Ecto neural progenitor cell (in vitro differentiated cells): ENCODE results near the gene KRT74.

ENCODE experiments used
- DNase-seq: peaks from one replicate; pipeline ENCODE4 v3.0.0-alpha.2; 2018; ENCODE audit warnings: low spot score

Gene KRT74

DNA sequence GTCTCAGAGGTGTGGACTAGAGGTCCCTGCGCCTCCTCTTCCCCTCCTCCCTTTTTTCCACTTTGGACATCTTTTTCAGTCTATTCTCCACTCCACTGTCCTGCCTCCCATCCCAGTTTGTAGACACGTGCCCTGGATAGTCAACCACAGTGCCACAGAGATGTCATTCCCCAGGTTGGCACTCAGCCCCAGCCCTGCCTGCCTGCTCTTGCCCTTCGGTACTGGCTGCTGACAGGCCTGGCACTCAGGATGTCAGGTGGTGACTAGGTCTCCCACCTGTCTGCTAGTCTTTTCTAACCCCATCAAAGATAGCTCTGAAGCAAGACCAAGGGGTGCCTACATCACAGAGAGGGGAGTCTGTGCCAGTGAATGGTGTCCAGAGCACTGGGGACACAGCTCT is 36.5 kb downstream of the KRT74 start:
- DNase-seq, result no peak

DNA sequence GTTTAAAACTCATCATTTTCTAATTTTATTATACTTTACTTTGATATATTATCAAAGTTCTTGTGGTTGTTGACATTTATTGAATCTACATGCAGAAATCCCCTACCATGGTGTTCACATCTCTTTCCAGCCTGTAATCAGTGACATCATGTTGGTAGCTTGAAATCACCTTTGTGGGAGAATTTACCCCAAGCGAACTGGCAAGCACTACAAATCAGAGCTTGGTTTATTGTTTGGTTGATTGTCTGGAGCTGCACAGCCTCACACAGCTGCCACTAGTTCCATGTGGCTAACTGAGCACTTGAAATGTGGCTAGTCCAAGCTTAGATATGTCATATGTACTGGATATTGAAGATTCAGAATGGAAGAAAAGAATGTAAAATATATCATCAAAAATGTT is 38.1 kb downstream of the KRT74 start:
- DNase-seq, result no peak

DNA sequence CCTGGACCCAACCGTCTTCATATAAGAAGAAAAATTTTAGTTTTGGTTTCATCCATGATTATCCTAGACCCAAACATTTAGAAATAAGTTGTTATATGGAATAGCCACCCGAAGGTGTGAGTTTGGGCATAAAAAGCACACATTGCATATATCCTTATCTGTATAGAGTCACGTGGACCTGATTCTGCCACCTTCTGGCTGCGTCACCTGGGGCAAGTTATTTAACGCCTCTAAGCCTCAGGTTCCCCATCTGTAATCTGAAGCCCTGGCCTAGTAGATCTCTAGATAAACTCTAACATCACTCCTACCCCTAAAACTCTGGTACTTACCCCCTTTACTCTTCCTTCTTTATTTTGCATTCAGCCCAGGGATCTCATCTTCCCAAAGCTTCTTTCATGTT is 39.2 kb downstream of the KRT74 start:
- DNase-seq, result no peak

DNA sequence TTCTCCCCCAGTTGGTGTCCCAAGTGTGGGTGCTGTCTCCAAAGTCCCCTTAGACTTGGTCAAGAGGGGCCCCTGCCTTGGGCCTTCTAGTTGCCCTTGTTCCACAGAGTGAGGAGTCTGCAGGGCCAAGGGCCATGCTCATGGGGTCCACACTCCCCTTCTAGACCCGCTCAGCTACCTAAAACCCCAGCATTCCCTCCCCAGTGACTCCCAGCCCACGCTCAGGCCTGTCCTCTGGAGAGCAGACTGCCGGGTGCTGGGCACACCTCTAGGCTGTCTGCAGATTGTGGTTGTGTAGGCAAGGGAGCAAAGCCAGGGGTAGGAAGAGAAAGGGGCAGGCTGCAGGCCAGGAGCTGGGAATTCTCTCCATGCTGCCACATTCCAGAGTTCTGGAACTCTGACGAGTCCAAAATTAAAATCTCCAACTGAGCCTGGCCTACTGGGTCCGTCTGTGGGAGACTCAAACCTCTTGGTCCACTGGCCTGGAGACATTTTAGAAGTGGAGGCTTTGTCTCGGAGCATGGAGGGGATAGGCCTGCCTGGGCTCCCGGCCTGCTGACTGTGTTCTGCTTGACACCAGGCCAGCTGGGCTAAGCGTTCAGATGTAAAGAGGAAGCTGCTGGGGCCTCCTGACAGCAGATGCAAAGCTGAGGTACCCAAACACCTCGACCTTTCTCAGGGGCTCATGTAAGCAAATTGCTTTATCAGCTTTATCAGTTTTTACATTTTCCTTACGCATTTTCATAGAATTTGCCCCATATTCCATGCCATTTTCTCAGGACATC is 39.8 kb downstream of the KRT74 start:
- DNase-seq, result no peak

DNA sequence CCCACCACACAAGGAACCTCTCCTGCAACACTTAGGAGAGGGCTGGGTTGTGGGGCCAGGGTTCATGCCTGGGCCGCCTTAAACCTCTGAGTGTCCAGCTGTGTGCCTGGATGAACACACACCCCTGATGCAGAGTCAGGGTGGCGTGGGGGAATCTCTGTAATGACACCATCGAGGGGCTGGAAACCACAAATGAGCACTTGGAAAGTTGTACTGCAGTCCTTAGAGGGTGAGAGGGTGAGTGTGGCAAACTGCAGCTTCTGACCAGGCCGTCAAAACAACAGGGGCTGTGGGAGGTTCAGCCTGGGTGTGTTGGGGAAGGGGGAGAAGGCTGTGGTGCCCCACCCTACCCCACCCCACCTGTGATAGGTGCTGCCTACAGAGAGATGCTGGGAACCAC is 41.0 kb downstream of the KRT74 start:
- no peak for DNase-seq

DNA sequence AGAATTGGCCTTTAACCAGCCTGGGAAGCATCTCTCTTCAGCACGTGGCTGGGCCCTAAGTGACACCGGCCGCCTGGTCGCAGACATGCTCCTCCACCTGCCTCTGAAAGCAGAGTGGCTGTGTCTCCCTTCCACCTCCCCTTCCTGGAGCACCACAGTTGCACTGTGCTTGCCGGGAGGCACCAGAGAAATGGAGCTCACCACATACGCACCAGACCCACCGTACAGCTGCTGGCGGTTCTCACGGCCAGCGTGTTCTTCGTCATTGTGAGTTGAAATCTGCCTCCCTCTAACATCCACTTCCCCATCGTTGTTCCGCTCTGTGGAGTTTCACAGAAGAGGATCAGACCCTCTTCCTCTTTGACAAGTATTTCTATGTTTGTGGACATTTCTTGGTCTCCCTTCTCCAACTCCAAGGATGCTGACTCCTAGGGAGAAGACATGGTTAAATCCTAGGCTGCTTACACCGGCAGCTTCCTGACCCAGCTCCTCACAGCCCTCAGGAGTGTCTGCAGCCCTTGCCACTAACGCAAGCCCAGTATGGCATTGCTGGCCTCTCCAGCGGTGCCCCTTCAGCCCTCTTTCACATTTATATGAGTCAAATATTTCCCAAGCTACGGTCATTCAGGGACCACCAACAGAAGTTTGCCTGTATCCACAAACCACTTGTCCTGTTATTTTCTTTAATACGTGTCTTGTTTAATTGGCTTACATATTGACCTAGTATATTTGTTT is 41.9 kb downstream of the KRT74 start:
- no peak for DNase-seq

DNA sequence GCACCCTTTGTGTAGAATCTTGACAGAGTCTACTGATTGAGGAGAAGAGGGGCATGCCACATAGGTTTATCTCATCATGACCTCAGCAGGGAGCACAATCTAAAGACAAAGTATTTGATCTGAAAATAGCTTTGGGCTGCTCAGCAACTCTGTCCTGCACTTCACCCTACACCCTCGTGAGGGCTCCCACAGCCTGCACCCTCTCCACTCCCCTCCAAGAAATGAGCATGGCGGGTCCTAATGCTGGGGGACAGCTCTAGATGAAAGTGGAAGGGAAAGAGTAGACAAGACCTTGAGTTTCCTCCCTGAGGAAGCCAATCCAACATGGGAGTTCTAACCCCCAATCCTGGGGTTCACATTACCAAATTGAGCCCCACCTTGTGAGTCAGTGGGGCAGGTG is 42.7 kb downstream of the KRT74 start:
- DNase-seq, result no peak

DNA sequence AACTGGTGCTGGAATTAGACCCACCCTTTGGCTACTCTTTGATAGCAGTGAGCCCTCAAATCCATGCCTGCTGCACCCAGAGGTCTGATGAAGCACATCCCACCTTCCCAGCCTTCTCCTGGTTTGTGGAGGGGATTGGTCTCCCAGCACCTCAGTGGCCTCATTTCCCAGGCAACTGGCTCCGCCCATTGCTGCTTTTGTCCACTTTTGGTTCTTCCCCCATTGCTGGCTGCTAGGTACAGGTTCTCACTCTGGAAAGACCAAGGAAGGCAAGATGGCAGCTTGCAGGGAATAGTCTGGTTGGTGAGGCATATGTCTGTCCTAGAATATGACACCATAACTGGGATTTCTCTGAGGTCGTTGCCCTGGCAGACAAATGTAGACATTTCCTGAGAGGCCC is 43.3 kb downstream of the KRT74 start:
- DNase-seq, result no peak

DNA sequence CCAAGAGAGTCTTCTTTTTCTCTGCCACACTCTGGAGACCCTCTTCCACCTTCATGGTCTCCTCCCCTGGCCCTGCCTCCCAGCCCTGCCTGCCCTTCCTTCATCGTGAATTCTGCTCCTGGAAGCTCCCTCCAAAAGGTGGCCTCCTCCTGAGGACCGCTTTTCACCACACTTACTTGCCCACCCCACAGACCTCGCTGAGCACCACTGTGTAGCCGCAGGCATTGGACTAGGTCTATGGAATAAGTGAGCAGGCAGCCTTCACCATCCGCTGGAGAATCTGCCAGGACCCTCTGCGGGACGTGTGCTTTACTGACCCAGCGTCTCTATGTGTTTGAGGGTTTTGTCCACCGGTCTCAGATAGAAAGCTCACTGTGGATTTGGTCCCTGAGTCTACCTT is 43.8 kb downstream of the KRT74 start:
- no peak for DNase-seq

DNA sequence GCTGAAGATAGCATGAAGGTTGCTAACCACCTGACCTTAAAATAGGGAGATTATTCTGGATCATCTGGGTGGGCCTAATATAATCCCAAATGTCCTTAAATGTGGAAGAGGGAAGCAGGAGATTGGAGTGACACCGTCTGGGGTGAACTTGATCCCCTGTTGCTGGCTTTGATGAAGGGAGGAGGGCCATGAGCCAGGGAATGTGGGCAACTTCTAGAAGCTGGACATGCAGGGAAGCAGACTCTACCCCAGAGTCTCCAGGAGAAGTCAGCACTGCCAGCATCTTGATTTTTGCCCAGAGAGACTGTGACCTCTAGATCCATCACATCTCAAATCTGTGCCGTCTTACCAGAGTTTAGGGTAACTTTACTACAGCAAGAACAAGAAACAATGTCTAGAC is 44.2 kb downstream of the KRT74 start:
- DNase-seq, result no peak

DNA sequence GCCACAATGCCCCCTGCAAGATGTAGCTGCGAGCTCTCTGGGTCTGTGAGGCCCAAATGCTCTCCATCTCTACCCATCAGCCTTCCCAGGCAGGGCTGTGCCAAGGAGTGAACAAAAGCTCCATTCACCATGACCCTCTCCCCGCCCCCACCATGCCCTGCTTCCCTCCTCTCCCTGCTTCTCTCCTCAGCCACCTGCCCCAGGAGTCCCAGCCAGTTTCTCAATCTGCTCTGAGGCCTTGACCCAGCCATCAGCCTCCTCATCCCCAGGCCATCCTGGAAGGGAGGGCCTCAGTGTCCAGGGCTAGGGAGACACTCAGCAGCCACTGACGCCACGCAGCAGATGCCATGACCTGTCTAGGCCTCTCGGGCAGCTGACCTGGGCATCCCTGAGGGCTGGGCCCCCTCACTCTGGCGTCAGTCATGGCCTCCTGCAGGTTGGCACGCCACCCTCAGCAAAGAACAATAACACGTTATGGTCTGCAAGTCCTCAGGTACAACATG is 45.0 kb downstream of the KRT74 start:
- peak; percentile 38 for DNase-seq

DNA sequence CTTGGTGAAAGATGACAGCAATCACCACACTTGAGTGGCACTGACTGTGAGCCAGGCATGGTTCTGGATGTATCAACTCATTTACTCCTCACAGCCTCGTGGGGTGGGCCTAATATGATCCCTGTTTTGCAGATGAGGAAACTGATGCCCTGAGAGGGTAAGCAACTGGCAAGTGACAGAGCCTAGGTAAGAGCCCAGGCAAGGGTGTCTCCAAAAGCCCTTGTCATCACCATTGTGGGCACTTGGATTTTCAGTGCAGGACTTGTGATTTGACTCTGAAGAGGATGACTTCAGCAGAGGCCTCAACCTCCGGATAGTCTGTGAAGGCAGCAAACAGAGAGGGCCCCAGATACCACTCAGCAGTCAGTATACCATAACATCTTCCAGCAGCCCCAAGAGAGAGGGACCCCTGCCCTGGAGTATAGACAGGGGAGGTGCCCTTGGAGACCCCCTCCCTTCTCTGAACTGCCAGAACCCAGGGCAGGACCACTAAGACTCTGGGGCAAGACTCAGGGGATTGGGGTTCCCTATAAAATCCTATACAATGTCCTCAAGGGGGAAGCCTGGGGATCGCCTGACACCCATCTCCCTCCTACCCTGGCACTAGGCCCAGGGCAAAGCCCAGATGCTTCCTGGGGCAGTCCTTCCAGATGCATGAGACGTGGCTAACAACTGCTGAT is 46.4 kb downstream of the KRT74 start:
- no peak for DNase-seq

DNA sequence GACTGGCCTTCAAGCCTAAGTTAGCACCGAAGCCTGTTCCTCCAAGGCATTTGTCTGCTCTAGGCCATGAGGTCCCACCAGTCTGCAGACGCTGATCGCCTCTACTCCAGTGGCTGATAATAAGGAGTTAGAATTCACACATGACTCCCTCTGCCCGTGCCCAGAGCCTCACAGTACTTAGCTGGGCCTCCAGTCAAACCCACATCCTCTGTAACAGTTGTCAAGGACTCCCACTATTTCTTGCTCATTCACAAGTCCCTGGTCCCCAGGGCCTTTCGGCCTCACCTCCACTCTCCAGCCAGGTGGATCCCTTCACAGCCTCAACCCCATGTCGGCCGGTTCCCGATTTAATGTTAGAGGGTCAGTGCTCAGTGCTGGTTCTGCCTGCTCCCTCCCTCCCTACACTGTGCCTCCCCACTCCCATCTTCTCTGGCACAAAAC is 47.1 kb downstream of the KRT74 start:
- DNase-seq, result peak; percentile 34

DNA sequence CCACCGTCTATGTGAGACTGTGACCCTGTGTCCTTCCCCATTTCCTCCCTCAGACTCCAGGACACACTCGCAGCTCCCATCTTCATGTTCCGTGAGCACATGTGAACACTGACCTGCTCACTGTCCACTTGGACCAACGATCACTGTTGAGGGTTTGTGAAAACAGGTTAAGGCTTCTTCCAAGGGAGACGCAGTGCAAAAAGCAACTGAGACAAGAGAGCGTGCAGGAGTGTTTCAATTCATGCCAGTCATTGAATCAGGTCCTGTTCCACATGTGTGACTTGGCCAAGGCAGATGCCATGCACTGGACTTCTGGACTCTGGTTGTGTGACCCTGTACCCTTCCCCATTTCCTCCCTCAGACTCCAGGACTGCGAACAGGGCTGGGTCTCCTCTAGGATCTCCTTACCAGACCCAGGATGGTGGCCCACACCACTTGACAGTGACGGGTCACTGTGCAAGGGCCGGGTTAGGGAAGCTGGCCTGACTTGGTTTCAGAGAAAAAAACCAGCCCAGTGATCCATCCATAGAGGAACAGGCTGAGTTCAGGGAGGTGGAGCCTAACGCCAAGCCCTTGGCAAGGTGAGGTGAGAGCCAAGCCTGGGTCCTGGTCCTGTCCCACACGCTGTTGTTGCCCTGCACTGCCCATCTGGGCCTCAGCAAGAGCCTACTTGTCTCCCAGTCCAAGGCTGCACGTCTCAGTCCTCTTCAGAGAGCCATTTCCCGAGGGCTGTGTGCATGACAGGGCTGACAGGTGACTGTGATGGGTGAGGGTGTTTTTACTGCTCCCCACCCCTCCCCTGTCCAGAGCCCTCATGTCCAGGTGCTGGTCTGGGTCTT is 47.8 kb downstream of the KRT74 start:
- peak; percentile 38 for DNase-seq

DNA sequence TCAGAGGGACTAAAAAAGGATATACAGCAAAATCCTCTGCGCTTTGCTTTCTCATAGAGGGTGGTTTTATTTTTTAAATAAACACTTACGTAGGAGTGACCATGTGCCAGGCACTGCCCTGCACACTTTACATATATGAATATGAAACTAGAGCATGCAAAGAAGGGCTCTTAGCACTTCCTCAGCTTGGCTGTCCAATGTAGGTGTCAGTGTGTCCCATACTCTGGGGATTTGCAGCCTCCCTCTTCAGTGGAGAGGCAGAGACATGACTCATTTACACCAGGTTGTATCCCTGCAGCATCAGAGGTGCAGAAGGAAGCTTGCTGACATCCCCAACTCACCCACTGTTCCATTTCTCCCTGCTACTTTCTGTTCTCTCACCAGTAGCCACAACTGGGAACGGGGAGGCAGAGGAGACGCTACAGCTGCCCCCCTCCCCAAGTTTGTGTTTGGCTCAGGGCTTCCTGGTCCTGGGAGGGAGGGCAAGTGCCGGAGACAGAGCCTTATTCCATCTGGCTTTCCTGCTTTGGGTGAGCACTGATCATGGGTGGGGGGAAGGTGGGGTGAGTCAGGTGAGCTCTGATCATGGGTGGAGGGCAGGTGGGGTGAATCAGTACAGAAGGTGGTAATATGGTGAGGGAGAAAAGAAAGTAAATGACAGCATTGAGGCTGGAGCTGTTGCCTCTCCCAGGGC is 48.6 kb downstream of the KRT74 start:
- DNase-seq, result peak; percentile 41

DNA sequence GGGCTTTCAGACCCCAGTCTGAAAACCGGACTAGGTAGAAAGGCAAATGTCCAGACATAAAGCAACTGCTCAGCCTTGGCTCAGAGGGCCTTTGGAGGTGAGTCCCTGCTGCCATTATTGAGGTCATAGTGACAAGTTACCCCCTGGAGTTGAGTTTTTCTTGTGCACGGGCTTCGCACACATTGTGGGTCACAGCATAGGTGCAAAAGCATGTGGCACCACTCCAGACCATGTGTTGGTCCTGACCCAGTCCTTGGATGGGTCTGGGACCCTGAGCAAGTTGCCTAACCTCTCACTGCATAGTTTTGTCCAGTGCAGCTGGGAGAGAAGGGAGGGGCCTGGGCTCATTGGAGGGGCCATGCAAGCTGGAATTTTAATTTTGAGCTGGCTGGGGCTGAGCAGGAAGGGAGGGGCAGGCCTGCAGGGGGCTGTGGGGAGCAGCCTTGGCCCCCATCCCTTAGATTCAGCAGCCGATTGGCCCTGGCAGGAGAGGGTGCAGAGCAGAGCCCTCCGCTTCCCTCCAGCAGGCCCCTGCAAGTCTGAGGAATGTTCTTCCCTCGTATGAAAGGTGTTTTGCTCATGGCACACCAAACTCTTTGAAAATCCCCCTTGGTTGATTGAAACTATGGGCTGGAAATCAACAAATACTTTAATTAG is 49.3 kb downstream of the KRT74 start:
- DNase-seq, result peak; percentile 47

DNA sequence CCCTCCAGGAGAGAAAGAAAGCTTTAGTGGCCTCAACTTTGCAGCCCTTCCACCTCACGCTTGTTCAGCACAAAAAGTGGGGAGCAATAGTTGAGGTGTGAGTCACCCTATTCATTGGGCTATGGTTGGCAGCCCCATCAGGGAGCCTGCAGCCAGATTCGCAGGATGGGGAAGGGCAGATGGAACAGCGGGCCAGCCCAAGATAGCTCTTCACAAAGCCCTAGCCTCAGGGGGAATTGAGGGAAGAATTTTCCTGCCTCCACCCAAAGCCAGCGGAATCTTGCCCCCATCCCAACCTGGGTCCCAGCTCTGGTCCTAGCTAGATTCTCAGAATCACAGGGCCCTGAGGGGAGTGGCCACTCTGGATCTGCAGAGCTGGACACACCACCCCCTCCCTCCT is 49.8 kb downstream of the KRT74 start:
- peak; percentile 45 for DNase-seq

DNA sequence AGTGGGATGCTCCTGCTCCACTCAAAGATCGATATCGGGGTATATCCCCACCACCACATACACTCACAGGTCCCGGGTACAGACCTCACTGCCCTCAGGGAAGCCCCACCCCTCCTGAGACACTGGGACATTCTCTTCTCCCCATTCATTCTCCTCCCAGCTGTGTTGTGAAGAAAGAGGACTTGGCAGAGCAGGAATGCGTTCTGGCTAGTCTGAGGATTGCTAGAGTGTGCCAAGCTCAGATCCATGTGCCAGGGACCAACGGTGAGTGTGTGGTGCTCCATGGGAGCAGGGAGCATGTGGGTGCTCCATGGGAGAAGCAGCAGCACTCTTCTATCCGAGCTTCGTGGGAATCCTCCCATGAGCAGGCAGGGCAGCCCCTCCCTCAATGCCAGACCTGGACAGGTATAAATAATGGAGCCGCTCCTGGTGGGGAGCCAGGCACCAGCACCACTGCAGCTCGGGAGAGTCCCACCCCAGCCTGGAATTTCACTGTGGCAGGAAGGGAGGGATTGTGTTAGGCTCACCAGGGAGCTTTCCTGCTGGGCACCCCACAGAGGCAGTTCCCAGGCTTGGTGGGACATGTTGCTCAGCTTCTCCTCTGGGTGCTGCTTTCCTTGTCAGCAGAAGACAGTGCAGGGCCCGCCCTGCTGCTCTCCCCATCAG is 51.2 kb downstream of the KRT74 start:
- DNase-seq, result peak; percentile 38

DNA sequence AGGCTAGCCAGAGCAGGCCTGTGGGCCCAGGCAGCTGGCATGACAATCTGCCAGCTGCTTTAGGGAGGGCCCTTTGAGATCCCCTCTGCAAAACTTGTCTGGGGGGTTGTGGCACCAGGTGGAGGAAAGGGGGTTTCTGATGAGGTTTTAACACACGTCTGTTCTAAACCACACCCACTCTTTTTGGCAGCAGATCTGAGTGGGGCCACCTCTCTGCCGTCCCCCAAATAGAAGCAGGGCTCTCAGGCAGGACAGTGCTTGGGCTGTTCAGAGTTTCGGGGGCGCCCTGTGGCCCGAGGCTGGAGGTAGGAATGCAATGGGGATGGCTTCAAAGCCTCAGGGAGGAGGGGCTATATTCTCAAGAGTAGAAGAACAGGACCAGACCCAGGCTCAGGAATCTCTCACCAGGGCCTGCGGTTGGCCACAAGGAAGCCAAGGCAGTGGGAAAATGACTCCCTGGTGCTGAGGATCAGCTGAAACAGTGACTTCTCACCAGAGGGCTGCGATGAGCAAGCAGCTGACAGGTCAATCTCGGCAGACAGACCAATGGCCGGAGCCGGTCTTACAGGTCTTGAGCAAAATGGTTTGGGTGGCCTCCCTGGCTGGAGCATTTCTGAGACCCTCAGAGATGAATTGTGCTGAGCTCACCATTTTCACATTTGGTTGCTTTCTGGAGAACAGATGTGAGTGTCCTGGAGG is 51.9 kb downstream of the KRT74 start:
- DNase-seq, result peak; percentile 50

DNA sequence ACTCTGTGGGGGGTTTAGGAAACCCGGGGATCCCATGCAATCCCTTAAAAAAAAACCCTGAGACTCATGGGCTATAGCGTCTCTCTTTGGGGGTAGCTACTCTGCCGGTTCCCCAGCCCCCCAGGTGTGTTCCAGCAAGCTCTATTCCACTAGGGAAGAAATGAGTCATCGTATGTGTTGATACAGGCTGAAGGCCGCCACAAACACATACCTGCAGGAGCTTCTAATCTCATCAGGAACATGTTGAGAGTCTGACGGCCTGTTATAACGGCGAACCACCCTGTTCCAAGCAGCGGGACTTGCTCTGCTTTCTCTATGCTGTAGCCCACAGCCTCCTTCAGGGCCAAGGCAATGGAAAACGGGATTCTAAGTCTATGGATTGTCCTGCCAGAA is 52.5 kb downstream of the KRT74 start:
- peak; percentile 46 for DNase-seq
